ENCODE results near the gene VPS54.
"Not testable (repeated sequence)": the region's sequence is repeated elsewhere in the genome, so short reads cannot be mapped to it uniquely, and the experiment has no call there.

DNA sequence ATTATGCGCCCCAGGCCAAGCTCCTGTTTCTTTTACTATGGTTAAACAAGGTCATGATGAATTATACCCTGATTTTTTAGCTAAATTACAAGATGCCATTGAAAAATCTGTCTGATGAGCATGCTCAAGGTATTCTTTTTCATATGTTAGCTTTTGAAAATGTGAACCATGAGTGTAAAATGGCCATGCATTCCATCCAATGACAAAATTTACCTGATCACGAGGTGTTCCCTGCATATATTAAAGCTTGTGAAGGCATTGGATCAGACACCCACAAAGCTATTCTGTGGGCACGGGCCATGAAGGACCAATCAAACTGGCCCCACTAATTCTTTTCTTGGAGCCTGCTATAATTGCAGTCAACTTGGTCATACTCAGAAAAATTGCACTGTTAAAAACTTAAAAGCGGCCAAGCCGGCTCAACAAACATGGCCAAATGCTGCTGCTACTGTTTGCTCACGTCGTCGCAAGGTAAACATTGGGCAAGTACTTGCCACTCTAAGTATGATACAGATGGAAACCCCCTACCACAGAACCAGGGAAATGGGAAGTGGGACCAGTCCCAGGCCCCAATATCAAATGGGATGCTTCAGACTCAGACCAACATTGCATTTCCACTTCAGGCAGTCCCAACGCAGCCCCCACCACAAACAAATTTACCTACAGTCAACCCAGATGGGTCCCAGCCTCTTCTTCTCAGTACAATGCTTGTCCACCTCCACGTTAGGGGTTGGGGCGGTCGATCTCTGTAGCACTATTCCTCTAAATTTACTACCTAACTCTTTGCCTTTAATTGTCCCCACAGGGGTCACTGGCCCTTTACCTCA lies 27.8 kb downstream of the VPS54 start:
- TF ChIP-seq POLR2A (IDR thresholded peaks at IDR 0.05; ENCODE audit: low read length); GATA1 (IDR thresholded peaks at IDR 0.05; ENCODE audit: low read depth, low read length): not testable (repeated sequence)

All from erythroblast (primary cell).